Measurements from ENCODE around the gene MT1X.

The MT1X gene

DNA sequence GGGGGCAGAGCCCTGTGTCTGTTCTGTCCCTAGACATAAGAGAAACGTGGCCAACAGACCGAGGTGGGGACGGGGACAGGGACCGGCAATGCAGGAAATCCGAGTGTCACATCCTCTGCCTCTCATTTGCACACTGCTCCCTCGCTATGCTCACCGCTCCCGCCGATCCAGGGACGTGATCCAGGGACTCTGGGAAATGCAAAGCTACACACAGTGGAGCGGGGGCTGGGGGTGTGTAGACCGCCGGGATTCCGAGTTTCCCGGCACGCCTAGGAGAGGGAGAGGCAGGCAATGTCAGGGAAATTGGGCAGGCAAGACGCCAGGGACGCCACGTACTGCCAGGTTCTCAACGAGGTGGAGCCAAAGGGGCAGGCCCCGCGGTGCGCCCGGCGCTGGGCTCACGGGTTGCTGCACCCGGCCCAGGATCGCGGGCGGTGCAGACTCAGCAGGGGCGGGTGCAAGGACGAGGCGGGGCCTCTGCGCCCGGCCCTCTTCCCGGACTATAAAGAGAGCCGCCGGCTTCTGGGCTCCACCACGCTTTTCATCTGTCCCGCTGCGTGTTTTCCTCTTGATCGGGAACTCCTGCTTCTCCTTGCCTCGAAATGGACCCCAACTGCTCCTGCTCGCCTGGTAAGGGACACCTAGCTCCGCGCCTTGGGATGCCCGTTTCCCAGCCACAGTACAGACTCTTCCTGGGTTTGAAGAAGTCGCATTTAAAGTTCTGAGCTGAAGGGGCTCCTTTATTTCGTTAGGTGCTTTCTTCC lies at the start of gene MT1X:
Gene MT1X, plus strand, starts transcription at position 532 of the 764 bp plus-strand sequence. Its CDS starts 71 bp downstream, at position 603.
- in situ Hi-C loops (cut with HindIII; ENCODE audit: low sequenced_read_pairs), result no loop called here

DNA sequence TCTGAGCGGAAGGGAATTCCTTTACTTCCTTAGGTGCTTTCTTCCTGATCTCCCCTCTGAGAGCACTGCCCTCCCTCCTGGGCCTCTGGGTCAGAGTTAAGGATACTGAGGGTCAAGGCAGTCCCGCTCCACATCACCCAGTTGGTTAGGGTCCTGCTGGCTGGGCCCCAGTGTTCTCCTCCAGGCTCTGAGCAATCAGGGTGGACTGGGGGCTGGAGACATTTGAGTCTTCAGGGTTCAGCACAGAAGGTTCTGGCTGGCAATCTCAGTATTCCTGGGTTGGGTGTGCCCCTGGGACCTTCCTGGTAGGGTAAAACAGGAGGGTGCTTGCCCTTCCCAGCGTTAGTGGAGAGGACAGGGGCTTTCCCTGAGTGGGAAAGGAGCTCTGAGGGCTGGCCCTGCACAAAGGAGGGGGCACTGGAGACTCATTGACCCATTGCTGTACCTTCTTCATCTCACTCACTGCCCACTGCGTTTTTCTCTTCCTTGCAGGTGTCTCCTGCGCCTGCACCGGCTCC lies 49.4 kb upstream of the MT1X start:
- in situ Hi-C loops (cut with HindIII; ENCODE audit: low sequenced_read_pairs), result no loop called here

DNA sequence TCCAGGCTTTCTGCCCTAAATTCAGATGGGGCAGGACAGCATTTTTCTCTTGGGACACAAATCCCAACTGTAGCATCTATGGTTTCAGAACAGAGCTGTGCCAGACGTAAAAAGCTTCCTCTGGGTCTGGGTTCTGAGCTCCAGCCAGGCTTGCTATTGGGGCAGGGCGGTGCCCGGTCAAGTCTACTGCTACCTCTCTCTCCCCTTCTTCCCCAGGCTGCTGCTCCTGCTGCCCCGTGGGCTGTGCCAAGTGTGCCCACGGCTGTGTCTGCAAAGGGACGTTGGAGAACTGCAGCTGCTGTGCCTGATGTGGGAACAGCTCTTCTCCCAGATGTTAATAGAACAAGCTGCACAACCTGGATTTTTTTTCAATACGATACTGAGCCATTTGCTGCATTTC lies 48.7 kb upstream of the MT1X start:
- in situ Hi-C loops (cut with HindIII; ENCODE audit: low sequenced_read_pairs), result no loop called here

DNA sequence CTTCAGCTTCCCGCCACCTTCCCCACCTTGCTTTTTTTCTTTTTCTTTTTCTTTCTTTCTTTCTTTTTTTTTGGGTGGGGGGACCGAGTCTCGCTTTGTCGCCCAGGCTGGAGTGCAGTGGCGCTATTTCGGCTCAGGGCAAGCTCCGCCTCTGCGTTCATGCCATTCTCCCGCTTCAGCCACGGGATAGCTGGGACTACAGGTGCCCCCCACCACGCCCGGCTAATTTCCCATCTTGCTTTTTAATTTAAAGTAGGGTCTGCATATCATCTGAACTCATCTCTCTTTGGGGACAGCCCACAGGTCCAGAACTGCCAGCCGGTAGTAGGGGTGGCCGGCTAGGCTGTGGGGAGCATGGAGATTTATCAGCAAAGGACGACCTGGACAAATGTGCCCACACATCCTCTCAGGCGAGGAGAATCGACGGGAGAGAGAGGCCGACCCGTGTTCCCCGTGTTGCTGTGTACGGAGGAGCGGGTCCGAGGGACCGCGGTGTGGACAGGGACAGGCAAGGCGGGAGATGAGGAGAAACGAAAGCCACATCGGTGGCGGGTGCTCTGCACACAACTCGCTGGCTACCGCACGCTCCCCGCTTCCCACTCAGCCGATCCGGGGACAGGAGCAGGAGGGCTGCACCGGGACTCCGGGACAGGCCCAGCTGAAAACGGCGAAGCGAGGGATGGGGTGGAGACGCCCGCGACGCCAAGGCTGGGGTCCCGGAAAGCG lies 47.4 kb upstream of the MT1X start:
- in situ Hi-C loops (cut with HindIII; ENCODE audit: low sequenced_read_pairs), result no loop called here

GRCh38 chr16:56635441-56635967 lies 46.8 kb upstream of the MT1X start:
- in situ Hi-C loops (cut with HindIII; ENCODE audit: low sequenced_read_pairs), result no loop called here

- in situ Hi-C loops (cut with HindIII; ENCODE audit: low sequenced_read_pairs), result no loop called here
Measured at GRCh38 chr16:56636616-56637413, 45.5 kb upstream of the MT1X start.

DNA sequence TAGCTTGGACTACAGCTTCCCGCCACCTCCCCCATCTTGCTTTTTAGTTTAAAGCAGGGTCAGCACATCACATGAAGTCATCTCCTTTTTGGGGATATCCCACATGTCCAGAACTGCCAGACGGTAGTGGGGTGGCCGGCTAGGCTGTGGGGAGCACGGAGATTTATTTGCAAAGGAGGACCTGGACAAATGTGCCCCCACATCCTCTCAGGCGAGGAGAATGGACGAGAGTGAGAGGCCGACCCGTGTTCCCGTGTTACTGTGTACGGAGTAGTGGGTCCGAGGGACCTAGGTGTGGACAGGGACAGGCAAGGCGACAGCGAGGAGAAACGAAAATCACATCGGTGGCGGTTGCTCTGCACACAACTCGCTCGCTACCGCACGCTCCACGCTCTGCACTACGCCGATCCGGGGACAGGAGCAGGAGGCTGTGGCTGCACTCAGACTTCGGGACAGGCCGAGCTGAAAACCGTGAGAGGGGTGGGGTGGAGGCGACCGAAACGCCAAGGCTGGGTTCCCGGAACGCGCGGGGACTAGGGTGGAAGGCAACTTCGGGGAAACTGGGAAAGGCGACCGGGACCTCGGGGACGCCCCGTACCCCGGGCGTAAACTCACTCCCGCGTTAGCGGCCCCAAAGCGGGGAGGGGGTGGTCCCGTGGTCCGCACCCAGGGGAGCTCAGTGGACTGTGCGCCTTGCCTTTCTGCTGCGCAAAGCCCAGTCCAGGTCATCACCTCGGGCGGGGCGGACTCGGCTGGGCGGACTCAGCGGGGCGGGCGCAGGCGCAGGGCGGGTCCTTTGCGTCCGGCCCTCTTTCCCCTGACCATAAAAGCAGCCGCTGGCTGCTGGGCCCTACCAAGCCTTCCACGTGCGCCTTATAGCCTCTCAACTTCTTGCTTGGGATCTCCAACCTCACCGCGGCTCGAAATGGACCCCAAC lies 44.2 kb upstream of the MT1X start, which contains the start of gene MT1A:
Gene MT1A, plus strand, starts transcription at position 853 of the 937 bp plus-strand sequence. Its CDS starts 73 bp downstream, at position 926.
- in situ Hi-C loops (cut with HindIII; ENCODE audit: low sequenced_read_pairs), result no loop called here

GRCh38 chr16:56639045-56639444 lies 43.2 kb upstream of the MT1X start:
- in situ Hi-C loops (cut with HindIII; ENCODE audit: low sequenced_read_pairs), result no loop called here

DNA sequence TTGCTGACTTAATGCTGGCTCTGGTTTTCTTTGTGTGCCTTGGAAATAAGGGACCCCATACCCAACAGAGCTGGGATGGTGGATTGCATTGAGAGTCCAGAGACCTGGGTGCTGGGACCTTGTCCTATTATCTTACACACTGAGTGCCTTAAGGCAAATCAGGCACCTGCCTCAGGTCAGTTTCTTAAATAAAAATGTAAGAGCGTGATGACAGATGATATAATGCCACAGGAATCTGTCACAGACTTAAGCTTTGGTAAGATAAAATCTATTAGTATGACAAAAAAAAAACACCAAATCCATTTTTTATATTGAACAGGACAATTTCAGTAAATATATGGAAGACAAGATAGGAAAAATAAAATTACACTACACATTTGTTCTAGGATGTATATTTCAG lies 42.2 kb upstream of the MT1X start:
- in situ Hi-C loops (cut with HindIII; ENCODE audit: low sequenced_read_pairs), result no loop called here

DNA sequence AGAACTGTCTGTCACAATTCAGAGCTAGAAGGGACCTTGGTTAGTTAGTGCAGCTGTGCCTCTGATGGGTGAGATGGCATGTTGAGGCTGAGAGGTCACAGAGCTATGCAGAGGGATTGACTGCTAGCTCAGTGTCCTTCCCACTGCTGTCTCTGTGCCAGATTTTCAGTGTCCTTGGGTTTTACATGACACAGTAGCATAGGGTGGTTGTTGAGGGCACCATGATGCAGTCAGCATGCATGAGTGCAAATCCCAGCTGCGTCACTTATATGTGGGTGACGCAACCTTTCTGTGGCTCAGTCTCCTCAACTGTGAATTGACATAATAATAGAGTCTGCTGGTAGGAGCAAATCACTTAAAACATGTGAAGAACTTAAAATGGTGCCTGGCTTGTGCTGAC lies 41.1 kb upstream of the MT1X start:
- in situ Hi-C loops (cut with HindIII; ENCODE audit: low sequenced_read_pairs), result no loop called here

DNA sequence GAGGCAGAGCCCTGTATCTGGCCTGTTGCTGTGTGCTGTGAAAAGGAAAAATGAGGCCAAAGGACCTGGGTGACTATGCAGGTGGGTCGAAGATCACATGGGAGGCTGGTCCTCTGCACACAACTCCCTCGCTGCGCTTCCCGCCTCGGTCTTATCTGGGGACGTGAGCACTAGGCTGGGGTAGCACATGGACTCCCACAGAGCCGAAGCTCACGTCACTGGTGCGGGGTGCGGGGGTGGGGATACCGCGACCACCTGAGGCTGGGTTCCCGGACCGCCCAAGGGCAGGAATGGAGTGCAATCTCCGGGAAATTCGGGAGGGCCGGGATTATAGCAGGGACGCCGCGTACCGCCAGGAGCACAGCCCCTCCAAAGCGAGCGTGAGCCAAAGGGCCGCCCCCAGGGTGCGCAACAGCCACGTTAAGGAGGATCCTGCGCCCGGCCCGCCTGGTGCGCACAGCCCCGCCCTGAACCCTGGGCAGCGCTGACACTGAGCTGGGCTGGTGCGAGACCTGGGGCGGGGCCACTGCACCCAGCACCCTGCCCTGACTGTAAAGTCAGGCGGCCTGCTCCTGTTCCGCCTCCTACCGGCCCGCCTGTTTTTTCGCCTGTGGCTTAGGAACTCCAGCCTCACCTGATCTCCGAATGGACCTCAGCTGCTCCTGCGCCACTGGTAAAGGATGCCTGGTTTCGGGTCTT lies 39.0 kb upstream of the MT1X start:
- in situ Hi-C loops (cut with HindIII; ENCODE audit: low sequenced_read_pairs), result no loop called here

GRCh38 chr16:56643833-56644232 lies 38.4 kb upstream of the MT1X start:
- in situ Hi-C loops (cut with HindIII; ENCODE audit: low sequenced_read_pairs), result no loop called here

DNA sequence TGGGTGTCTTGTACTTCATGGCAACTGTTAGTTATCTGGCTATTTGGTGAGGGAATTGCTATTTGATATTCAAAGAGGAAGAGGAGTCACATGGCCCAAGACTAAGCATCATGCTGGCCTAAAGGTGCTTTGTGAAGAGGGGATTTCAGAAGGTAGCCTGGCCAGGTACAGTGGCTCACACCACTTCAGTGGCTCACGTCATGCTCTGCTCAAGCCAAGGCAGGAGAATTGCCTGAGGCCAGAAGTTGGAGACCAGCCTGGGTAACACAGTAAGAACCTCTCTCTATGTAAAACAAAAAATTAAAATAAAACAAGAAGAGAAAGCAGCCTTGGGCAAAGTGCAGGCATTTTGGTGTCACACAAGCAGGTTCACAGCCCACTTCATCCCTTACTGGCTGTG lies 37.0 kb upstream of the MT1X start:
- in situ Hi-C loops (cut with HindIII; ENCODE audit: low sequenced_read_pairs), result no loop called here

DNA sequence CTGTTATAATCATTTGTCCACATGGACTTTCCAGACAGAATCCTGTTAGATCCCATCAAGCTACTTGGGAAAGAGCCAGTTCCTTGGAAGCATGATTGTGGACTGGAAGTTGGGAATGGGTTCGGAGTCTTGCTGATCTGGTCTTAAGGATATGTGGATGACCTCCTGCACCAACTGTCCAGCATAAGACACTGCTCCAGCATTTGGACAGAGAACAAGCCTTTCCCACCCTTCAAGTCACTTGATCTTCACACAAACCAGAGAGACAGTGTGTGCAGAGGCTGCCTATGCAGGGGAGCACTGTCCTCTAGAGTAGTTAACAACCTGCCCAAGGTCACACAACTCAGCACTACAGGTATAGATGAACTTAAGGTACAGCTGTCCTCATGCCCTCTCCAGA lies 36.4 kb upstream of the MT1X start:
- in situ Hi-C loops (cut with HindIII; ENCODE audit: low sequenced_read_pairs), result no loop called here

- in situ Hi-C loops (cut with HindIII; ENCODE audit: low sequenced_read_pairs), result no loop called here
Measured at GRCh38 chr16:56647641-56648431, 34.4 kb upstream of the MT1X start.

GRCh38 chr16:56649271-56649670 lies 33.0 kb upstream of the MT1X start:
- in situ Hi-C loops (cut with HindIII; ENCODE audit: low sequenced_read_pairs), result no loop called here

DNA sequence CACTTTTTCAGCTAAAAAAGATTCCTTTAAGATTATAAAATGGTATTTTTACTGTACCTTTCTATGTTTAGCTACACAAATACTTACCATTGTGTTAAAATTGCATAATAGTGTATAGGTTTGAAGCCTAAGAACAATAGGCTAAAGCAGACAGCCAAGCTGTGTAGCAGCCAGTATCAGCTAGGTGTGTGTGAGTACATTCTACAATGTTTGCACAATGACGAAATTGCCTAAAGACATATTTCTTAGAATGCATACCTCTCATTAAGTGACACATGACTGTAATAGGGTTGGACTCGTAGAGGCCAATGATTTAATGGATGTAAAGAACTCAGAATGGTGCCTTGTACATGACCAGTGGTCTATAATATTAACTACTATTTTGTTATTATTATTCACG lies 32.5 kb upstream of the MT1X start:
- in situ Hi-C loops (cut with HindIII; ENCODE audit: low sequenced_read_pairs), result loop anchor here (5.0 kb wide), 1 partner anchor 83 kb away; the partner anchor contains the start of gene MT4

GRCh38 chr16:56651586-56651985 lies 30.7 kb upstream of the MT1X start, which contains the start of gene MT1B:
Gene MT1B (plus strand): TSS chr16:56651886. CDS start chr16:56651954, 68 bp downstream.
- in situ Hi-C loops (cut with HindIII; ENCODE audit: low sequenced_read_pairs), result loop anchor here (5.0 kb wide), 1 partner anchor 84 kb away; the partner anchor contains the start of gene MT4
